ENCODE data around the gene FLAD1.

FLAD1 gene

GRCh38 chr1:155000726-155001424 is 17.7 kb downstream of the FLAD1 start (continued):
- peak; percentile 78 for TF ChIP-seq KLF9 (tag by site-specific recombination; IDR thresholded peaks at IDR 0.05; ENCODE audit: low read depth)
- TF ChIP-seq ZNF624 (tag by site-specific recombination; IDR thresholded peaks at IDR 0.05) = no peak
- peak; percentile 68 for TF ChIP-seq ZNF558 (tag by site-specific recombination; IDR thresholded peaks at IDR 0.05)
- TF ChIP-seq ZNF513 (tag by site-specific recombination; IDR thresholded peaks at IDR 0.05) = 0 out of 2 replicates have a peak, but pooled peaks have one; percentile 27
- TF ChIP-seq ZNF335 (tag by site-specific recombination; conservative IDR thresholded peaks at IDR 0.05) = peak; percentile 95
- TF ChIP-seq ZNF23 (tag by site-specific recombination; IDR thresholded peaks at IDR 0.05; ENCODE audit: borderline replicate concordance) = no peak
- TF ChIP-seq GFI1B (tag by site-specific recombination; IDR thresholded peaks at IDR 0.05) = peak; percentile 45; the same call in 1 of the 2 replicates
- TF ChIP-seq ZSCAN23 (tag by site-specific recombination; IDR thresholded peaks at IDR 0.05) = peak; percentile 96
- TF ChIP-seq, protein P1, sequence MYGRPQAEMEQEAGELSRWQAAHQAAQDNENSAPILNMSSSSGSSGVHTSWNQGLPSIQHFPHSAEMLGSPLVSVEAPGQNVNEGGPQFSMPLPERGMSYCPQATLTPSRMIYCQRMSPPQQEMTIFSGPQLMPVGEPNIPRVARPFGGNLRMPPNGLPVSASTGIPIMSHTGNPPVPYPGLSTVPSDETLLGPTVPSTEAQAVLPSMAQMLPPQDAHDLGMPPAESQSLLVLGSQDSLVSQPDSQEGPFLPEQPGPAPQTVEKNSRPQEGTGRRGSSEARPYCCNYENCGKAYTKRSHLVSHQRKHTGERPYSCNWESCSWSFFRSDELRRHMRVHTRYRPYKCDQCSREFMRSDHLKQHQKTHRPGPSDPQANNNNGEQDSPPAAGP (tag by site-specific recombination; IDR thresholded peaks at IDR 0.05) = peak; percentile 96
- peak; percentile 100 for TF ChIP-seq SCRT1 (tag by site-specific recombination; IDR thresholded peaks at IDR 0.05; ENCODE audit: borderline replicate concordance)
- TF ChIP-seq ZSCAN5A (tag by site-specific recombination; IDR thresholded peaks at IDR 0.05) = 0 out of 2 replicates have a peak, but pooled peaks have one; percentile 61
- TF ChIP-seq ZNF777 (tag by site-specific recombination; IDR thresholded peaks at IDR 0.05; ENCODE audit: borderline replicate concordance) = no peak
- TF ChIP-seq ZNF416 (tag by site-specific recombination; IDR thresholded peaks at IDR 0.05) = no peak
- peak; percentile 98 for TF ChIP-seq ZEB2 (tag by site-specific recombination; IDR thresholded peaks at IDR 0.05)
- TF ChIP-seq ZFP41 (tag by site-specific recombination; IDR thresholded peaks at IDR 0.05; ENCODE audit: borderline replicate concordance) = no peak
- peak; percentile 31; the same call in 1 of the 2 replicates for TF ChIP-seq ATF2 (tag by site-specific recombination; IDR thresholded peaks at IDR 0.05; ENCODE audit: low read depth)
- TF ChIP-seq SP7 (tag by site-specific recombination; IDR thresholded peaks at IDR 0.05) = peak; percentile 95
- TF ChIP-seq ZNF658 (tag by site-specific recombination; IDR thresholded peaks at IDR 0.05) = no peak
- peak; percentile 88 for TF ChIP-seq ZNF629 (tag by site-specific recombination; IDR thresholded peaks at IDR 0.05)
- TF ChIP-seq ZNF639 (tag by site-specific recombination; IDR thresholded peaks at IDR 0.05) = peak; percentile 97
- TF ChIP-seq, protein P2, sequence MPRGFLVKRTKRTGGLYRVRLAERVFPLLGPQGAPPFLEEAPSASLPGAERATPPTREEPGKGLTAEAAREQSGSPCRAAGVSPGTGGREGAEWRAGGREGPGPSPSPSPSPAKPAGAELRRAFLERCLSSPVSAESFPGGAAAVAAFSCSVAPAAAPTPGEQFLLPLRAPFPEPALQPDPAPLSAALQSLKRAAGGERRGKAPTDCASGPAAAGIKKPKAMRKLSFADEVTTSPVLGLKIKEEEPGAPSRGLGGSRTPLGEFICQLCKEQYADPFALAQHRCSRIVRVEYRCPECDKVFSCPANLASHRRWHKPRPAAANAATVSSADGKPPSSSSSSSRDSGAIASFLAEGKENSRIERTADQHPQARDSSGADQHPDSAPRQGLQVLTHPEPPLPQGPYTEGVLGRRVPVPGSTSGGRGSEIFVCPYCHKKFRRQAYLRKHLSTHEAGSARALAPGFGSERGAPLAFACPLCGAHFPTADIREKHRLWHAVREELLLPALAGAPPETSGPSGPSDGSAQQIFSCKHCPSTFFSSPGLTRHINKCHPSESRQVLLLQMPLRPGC (tag by site-specific recombination; IDR thresholded peaks at IDR 0.05) = peak; percentile 79
- no peak for TF ChIP-seq HOXA7 (CRISPR knock-in tag; IDR thresholded peaks at IDR 0.05; ENCODE audit: borderline replicate concordance)
- TF ChIP-seq ZBTB10 (tag by site-specific recombination; IDR thresholded peaks at IDR 0.05) = peak; percentile 100
- TF ChIP-seq, protein P3, sequence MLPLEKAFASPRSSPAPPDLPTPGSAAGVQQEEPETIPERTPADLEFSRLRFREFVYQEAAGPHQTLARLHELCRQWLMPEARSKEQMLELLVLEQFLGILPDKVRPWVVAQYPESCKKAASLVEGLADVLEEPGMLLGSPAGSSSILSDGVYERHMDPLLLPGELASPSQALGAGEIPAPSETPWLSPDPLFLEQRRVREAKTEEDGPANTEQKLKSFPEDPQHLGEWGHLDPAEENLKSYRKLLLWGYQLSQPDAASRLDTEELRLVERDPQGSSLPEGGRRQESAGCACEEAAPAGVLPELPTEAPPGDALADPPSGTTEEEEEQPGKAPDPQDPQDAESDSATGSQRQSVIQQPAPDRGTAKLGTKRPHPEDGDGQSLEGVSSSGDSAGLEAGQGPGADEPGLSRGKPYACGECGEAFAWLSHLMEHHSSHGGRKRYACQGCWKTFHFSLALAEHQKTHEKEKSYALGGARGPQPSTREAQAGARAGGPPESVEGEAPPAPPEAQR (tag by site-specific recombination; IDR thresholded peaks at IDR 0.05) = peak; percentile 94; the same call in 1 of the 2 replicates
- TF ChIP-seq ZNF791 (tag by site-specific recombination; IDR thresholded peaks at IDR 0.05) = no peak
- peak; percentile 93 for TF ChIP-seq ZNF660 (tag by site-specific recombination; IDR thresholded peaks at IDR 0.05)
- TF ChIP-seq KLF7 (tag by site-specific recombination; IDR thresholded peaks at IDR 0.05; ENCODE audit: borderline replicate concordance) = peak; percentile 96

All from HEK293 (cell line).